GM18868 (cell line): Measurements from ENCODE around the gene ABL2.

Experiments used
- ATAC-seq: cut with Tn5 transposase; IDR thresholded peaks from one replicate; pipeline ENCODE4 v1.9.1; 2021; ENCODE audit warnings: mild to moderate bottlenecking, moderate library complexity; ENCODE audit not compliant: unreplicated experiment

Gene ABL2

GRCh38 chr1:179058487-179059483 is 170.7 kb downstream of the ABL2 start:
- no peak for ATAC-seq

- ATAC-seq: no peak
Measured at GRCh38 chr1:179055937-179056336, 173.5 kb downstream of the ABL2 start.

GRCh38 chr1:179053486-179053885 is 176.0 kb downstream of the ABL2 start:
- no peak for ATAC-seq

- no peak for ATAC-seq
Measured at GRCh38 chr1:179052776-179053175, 176.7 kb downstream of the ABL2 start.
